ENCODE data around the gene PTN.

PTN gene

DNA sequence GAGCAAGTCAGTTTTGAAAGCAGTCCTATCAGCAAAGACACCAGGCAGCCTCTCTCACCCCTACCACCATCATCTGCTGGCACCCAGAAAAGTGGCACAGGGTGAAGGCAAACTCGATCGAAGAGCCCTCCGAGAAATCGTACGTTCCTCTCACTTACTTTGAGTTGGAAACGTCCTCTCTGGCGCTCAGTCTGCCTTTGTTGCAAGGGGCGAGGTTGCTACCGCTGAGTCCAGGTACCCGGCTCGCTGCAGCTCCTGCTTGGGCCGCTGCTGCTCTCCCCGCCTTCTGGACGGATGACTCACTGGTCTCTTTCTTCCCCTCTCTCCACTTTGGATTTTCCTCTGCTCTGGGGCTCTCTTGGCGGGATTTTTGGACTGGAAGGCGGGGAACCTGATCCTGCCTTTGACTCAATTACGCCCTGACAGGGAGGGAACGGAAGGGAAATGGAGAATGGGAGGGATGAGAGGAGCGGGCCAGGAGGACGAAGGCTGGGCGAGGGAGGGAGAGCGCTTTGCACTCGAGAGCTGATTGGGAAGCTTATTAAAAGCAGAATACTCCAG, at the start of gene PTN:
TSS of gene PTN (minus strand) at position 453 of the 561 bp plus-strand sequence. CDS start 88,760 bp downstream, outside the sequence.
- no peak for DNase-seq (ENCODE audit: low spot score)

GRCh38 chr7:137390076-137390475, 46.5 kb upstream of the PTN start:
- no peak for DNase-seq (ENCODE audit: low spot score)

DNA sequence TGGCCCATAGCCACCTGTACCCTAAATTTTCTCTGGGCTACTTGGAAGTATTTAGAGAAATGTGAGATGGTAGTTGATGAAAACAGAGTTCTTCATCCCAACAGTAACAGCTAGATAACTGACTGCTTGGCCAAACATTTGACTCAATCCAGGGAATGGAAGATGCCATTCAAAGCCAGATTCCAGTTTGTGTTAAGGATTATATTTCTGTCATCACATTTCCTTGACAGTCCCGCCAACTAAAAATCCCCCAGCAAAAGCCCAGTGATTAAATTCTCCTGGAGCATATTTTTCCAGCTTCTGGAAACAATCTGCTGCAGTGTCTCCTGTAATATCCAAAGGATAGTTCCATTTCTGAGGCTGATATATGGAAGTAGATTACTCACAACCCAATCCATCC, 45.4 kb upstream of the PTN start:
- no peak for DNase-seq (ENCODE audit: low spot score)

GRCh38 chr7:137386966-137387365, 43.4 kb upstream of the PTN start:
- no peak for DNase-seq (ENCODE audit: low spot score)

- no peak for DNase-seq (ENCODE audit: low spot score)
Observed at GRCh38 chr7:137381045-137381444, 37.5 kb upstream of the PTN start.

DNA sequence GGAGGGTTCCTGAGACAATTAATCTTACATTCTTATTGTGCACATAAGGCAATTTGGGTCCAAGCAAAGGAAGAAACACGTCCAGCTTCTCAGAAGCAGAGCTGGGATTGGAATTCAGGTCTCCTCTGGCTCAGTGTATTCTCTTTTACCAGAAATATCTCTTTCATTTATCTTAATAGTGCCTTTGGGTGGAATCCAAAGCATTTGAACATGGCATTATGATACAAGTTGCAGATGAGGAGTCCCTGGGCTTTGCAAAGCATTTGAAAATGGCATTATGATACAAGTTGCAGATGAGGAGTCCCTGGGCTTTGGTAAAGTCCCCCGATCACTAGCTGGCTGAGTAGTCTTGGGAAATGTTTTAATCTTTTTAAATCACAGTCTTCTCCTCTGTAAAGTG, 30.0 kb upstream of the PTN start:
- DNase-seq (ENCODE audit: low spot score): no peak

DNA sequence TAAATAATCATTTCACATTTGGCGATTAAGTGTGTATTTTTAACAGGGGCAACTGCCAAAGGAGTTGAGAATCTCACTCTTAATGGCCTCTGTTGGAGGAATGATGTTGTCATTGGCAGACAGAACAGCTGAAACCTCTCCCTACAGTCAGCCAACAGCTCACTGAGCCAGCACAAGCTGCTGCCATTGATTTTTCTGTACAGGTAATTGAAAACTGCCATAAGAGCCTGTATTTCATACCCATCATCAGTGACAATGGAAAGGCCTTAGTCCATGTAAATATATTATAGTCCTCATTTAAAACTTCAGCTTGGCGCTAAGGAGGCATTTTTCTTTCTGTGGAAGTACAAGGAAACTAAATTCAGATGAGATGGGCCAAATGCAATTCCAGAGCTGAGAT, 28.1 kb upstream of the PTN start:
- DNase-seq (ENCODE audit: low spot score): no peak

DNA sequence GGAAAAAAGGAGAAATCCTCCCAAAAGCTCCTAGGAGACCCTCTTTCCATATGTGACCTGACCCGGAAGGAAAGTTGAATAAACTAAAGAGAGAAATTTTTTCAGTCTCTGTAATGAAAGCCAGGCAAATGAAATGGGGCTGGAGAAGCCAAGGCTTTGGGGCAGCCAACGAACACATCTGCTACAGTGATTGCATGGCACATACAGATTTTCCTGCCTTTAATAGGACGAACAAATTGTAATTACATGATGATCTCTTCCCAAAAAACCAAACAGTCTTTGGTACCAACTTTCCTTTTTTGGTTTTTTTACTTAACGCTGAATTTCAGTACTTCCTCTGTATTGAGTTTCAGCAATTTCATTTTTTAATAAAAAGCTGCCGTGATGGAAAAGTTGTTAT, 23.5 kb upstream of the PTN start:
- DNase-seq (ENCODE audit: low spot score): no peak

GRCh38 chr7:137363683-137364082, 20.1 kb upstream of the PTN start:
- DNase-seq (ENCODE audit: low spot score): no peak

DNA sequence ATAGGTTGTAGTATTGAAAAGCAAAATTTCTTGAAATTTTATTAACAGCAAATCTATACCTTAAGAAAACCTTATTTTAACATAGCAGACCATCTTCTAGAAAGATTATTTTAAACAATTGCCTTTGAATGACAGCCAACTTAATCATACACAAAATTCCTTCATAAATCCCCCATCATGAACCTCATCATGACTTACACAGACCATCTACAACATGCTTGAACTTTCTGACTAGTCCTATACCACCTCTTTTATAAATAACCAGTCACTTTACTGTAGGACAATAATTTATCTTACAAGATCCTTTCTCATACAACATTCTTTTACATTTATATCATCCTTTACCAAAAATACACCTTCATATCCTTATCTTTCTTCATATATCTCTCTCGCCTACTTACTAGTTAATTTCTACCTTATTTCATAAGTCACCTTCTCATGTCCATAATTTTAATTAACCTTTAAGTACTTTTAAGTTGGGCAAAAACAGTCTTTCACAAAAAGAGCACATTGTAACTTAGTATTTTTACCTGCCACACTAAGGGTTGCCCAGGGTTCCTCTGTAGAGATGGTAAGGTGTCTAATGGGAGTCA, 16.6 kb upstream of the PTN start:
- no peak for DNase-seq (ENCODE audit: low spot score)

DNA sequence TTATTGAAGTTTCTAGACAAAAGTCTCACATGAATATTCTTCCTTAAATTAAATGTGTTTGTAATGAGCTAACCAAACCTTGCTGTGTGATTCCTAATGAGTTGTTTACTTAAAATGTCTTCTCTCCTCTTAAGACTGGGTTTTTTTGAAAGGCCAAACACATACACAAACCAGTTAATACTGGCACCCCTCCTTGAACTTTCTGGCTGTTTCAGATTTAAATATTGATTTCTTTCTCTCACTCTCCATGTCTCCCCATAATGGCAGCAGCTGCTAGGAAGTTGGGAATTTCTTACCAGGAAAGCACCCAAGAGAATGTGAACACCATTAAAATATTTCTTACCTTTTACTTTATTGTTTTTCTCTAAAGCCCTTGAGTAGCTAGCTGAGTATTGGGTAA, 11.4 kb upstream of the PTN start:
- no peak for DNase-seq (ENCODE audit: low spot score)

DNA sequence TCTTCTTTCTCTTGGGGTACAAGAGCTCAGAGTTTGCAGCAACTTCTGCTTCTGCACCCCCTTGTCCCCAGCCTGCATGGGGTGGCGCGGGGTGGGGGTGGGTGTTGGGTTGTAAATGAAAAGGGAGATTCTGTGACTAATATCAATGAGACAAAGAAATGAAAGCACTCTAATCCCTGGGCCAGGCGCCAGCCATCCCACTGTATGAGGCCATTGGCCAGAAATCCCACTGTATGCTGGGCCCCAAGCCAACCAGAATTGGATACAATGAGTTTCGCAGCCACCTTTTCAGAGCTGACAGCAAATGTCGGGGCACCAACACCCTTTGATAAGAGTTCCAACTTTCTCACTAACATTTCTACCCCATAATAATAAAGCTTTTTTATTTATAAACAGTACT, 10.9 kb upstream of the PTN start:
- DNase-seq (ENCODE audit: low spot score): no peak

- DNase-seq (ENCODE audit: low spot score): no peak
Observed at GRCh38 chr7:137351941-137352340, 8.4 kb upstream of the PTN start.

DNA sequence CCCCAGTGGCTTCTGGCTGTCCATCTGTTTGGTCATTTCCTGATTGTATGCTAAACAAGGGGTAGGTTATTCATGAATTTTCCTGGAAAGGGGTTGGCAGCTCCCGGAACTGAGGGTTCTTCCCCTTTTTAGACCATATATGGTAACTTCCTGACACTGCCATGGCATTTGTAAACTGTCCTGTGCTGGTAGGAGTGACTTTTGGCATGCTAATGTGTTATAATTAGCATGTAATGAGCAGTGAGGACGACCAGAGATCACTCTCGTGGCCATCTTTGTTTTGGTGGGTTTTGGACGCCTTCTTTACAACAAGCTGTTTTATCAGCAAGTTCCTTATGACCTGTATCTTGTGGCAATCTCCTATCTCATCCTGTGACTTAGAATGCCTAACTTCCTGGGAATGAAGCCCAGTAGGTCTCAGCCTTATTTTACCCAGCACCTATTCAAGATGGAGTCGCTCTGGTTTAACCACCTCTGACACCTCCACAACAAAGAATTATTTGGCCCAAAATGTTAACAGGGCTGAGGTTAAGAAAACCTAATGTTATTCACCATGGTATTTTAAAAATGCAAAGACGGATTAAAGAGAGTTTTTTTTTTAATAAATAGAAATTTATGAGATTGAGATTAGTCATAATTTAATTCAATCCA, 2.4 kb upstream of the PTN start:
- no peak for DNase-seq (ENCODE audit: low spot score)

- no peak for DNase-seq (ENCODE audit: low spot score)
Observed at GRCh38 chr7:137342828-137343261, 688 bp downstream of the PTN start.

GRCh38 chr7:137342265-137342664, 1.3 kb downstream of the PTN start:
- DNase-seq (ENCODE audit: low spot score): no peak

GRCh38 chr7:137337902-137338301, 5.6 kb downstream of the PTN start:
- DNase-seq (ENCODE audit: low spot score): no peak

DNA sequence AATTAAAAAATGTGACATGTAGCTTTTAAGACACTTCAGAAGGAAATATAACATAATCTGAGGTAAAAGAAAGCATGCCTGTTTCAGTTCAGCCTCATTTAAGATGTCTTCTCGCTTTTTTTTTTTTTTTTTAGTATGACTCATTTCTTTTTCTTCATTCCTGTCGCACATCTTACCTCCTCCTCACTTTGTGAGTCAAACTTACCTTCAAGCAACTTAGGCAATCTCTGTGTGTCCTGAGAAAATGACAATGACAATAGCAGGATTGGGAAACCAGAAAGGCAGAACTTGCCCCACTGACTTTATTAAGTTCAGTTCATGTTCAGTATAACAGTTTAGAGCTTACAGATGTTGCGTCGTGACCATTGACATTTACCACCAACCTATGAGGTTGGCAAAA, 7.7 kb downstream of the PTN start:
- no peak for DNase-seq (ENCODE audit: low spot score)

GRCh38 chr7:137331378-137331777, 12.2 kb downstream of the PTN start:
- no peak for DNase-seq (ENCODE audit: low spot score)

DNA sequence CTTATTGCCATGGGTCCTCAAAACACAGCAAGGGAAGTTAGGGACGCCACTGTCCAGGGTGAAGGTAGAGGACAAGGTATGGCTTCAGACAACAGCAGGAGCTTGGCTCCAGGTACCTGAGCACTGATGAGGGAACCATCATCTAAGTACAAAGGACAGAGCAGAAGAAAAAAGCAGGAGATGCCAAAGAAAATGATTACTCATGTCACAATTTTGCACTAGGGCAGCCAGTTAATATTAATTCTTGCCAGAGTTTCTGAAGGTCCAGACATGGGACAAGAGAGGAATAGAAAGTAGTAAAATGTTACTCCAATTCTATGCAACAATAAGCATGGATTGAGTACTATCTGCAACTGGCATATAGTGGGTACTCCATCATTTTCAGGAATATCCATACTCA, 14.1 kb downstream of the PTN start:
- DNase-seq (ENCODE audit: low spot score): no peak

DNA sequence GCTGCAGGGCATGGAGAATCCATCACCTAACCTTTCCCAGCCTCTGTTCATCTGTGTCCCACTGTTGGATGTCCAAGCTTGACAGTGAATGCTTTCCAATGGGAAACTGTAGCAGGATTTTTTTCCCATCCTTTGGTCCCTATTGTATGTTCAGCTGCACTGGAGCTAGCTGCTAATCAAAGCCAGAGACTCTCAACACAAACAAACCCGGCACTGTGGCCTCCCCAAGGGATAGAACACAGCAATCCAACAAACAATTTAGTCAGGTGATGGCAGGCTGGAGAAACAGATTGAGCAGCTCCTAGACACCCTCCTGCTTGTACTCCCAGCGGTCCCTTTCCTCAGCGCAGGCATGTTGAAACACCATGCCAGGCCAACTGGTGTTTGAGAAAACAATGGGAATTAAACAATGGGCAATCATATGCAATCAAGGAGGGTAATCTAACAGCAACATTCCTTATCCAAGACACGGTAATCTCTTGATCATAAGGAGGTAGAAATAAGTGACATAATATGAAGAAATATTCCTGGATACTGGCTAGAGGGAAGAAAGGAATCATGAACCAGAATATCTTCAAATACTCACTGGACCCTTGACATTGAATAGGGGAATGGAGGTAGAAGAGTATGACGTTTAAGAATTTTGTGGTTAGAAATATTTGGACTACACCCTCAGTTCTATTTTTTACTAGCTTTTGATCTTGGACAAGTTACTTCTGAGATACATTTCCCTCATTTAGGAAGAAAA, 15.0 kb downstream of the PTN start:
- DNase-seq (ENCODE audit: low spot score): no peak

DNA sequence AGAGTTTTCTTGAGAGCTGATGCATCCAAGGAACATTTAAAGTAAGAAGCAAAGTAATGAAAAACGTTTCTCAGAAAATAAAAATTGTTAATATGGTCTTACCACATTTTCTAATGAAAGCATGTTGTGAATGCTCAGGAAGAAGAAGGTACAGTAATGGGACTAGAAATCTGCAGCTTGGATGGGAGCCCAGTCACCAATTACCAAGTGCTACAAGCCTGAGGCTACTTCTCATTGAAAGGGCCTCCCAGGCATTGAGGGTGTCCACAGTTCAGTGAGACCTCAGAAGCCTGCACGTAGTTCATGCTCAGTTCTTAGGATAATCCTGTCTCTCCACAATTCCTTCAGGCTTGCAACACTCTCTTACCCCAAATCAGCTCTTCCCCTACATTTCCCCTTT, 17.6 kb downstream of the PTN start:
- DNase-seq (ENCODE audit: low spot score): no peak

All from hematopoietic multipotent progenitor cell treated with erythropoietin and hydrocortisone succinate and interleukin-3 and kit ligand, for 15 days (in vitro differentiated cells).